Mesodermal cell (in vitro differentiated cells): ENCODE data around the gene CKAP5.
A peak's percentile ranks its signal among the peaks of the same experiment; 100 is the strongest.

Experiments used
- H3K27ac ChIP-seq: 2 replicates; pipeline ENCODE4 v1.7.0; 2013; ENCODE audit warnings: mild to moderate bottlenecking, low read depth, low read length, moderate library complexity; ENCODE audit not compliant: severe bottlenecking
- H3K36me3 ChIP-seq: 2 replicates; pipeline ENCODE4 v1.7.1; 2013; ENCODE audit warnings: mild to moderate bottlenecking, low read length, moderate library complexity; ENCODE audit not compliant: control insufficient read depth, insufficient read depth
- H3K4me1 ChIP-seq: one replicate; pipeline ENCODE4 v1.7.1; 2013; ENCODE audit warnings: mild to moderate bottlenecking, low read length; ENCODE audit not compliant: insufficient read depth, control insufficient read depth, poor library complexity, severe bottlenecking
- H3K4me3 ChIP-seq: 2 replicates; pipeline ENCODE4 v1.7.0; 2013; ENCODE audit warnings: low read length, control low read depth, mild to moderate bottlenecking; ENCODE audit not compliant: insufficient read depth, poor library complexity, severe bottlenecking; ENCODE audit errors: extremely low read depth
- H3K9me3 ChIP-seq: 2 replicates; pipeline ENCODE4 v1.7.1; 2013; ENCODE audit warnings: mild to moderate bottlenecking, low read length, moderate library complexity; ENCODE audit not compliant: control insufficient read depth
- WGBS, 2 experiments: methylation state at CpG; one replicate each; pipeline ENCODE4 v1.1.5; 2013; ENCODE audit warnings: missing lambda C conversion rate in 2 of 2; ENCODE audit not compliant: insufficient coverage in 2 of 2; 5-methylcytosine and 5-hydroxymethylcytosine counted together

The CKAP5 gene

GRCh38 chr11:46855863-46856262, 9.8 kb upstream of the CKAP5 start:
- no peaks in the 10 kb centered on the region for H3K9me3 ChIP-seq
- H3K4me3 ChIP-seq = no peak overlapping the region
- 80 to 100% methylated on average over 2 of the region's 2 CpGs for WGBS, 2 experiments
- no peak overlapping the region for H3K27ac ChIP-seq
- H3K36me3 ChIP-seq = peaks cover 42% of the 10 kb centered on the region
- H3K4me1 ChIP-seq = no peaks in the 10 kb centered on the region

- no peaks in the 10 kb centered on the region for H3K9me3 ChIP-seq
- H3K27ac ChIP-seq = no peak overlapping the region
- H3K4me1 ChIP-seq = no peaks in the 10 kb centered on the region
- WGBS, 2 experiments = 100% methylated on average over 1 to 2 of the region's 3 CpGs
- no peak overlapping the region for H3K4me3 ChIP-seq
- H3K36me3 ChIP-seq = peaks cover 35% of the 10 kb centered on the region
Observed at GRCh38 chr11:46855167-46855566, 9.1 kb upstream of the CKAP5 start.

- Histone ChIP-seq H3K4me1 (no peaks in the 10 kb centered on the region), H3K9me3 (no peaks in the 10 kb centered on the region), H3K36me3 (peaks cover 2% of the 10 kb centered on the region), H3K27ac (no peak overlapping the region), H3K4me3 (no peak overlapping the region)
- WGBS, 2 experiments = 56 to 69% methylated on average over 4 to 7 of the region's 10 CpGs
Observed at GRCh38 chr11:46850829-46851380, 4.8 kb upstream of the CKAP5 start.

- Histone ChIP-seq H3K36me3 (no peaks in the 10 kb centered on the region), H3K4me3 (no peak overlapping the region), H3K9me3 (no peaks in the 10 kb centered on the region), H3K4me1 (peaks cover 2% of the 10 kb centered on the region), H3K27ac (no peak overlapping the region)
- 88 to 94% methylated on average over 1 of the region's 1 CpG for WGBS, 2 experiments
Observed at GRCh38 chr11:46849631-46850030, 3.6 kb upstream of the CKAP5 start.

GRCh38 chr11:46846510-46846830, 390 bp upstream of the CKAP5 start:
- WGBS, 2 experiments = 5 to 6% methylated on average over 3 to 5 of the region's 6 CpGs
- H3K36me3 ChIP-seq = peaks cover 16% of the 10 kb centered on the region
- H3K4me3 ChIP-seq = peak overlapping the region; percentile 88
- H3K9me3 ChIP-seq = no peaks in the 10 kb centered on the region
- H3K4me1 ChIP-seq = peaks cover 10% of the 10 kb centered on the region
- H3K27ac ChIP-seq = no peak overlapping the region

GRCh38 chr11:46845440-46845739, 690 bp downstream of the CKAP5 start:
- no peaks in the 10 kb centered on the region for H3K9me3 ChIP-seq
- H3K4me3 ChIP-seq = peak overlapping the region; percentile 88
- peaks cover 26% of the 10 kb centered on the region for H3K36me3 ChIP-seq
- H3K27ac ChIP-seq = peak overlapping the region; percentile 67
- 0 to 2% methylated on average over 10 to 11 of the region's 12 CpGs for WGBS, 2 experiments
- H3K4me1 ChIP-seq = peaks cover 10% of the 10 kb centered on the region

GRCh38 chr11:46840116-46840515, 6.0 kb downstream of the CKAP5 start:
- Histone ChIP-seq H3K4me3 (no peak overlapping the region), H3K36me3 (peaks cover 41% of the 10 kb centered on the region), H3K9me3 (no peaks in the 10 kb centered on the region), H3K27ac (no peak overlapping the region), H3K4me1 (peaks cover 10% of the 10 kb centered on the region)

GRCh38 chr11:46838501-46838900, 7.6 kb downstream of the CKAP5 start:
- Histone ChIP-seq H3K36me3 (peaks cover 47% of the 10 kb centered on the region), H3K4me3 (no peak overlapping the region), H3K4me1 (peaks cover 3% of the 10 kb centered on the region), H3K9me3 (no peaks in the 10 kb centered on the region), H3K27ac (no peak overlapping the region)
- WGBS, 2 experiments = 100% methylated on average over 1 of the region's 6 CpGs

- Histone ChIP-seq H3K4me3 (no peak overlapping the region), H3K4me1 (peaks cover 3% of the 10 kb centered on the region), H3K9me3 (no peaks in the 10 kb centered on the region), H3K27ac (no peak overlapping the region), H3K36me3 (peaks cover 49% of the 10 kb centered on the region)
Observed at GRCh38 chr11:46837860-46838259, 8.2 kb downstream of the CKAP5 start.

- H3K27ac ChIP-seq = no peak overlapping the region
- no peaks in the 10 kb centered on the region for H3K9me3 ChIP-seq
- no peak overlapping the region for H3K4me3 ChIP-seq
- H3K4me1 ChIP-seq = no peaks in the 10 kb centered on the region
- H3K36me3 ChIP-seq = peaks cover 49% of the 10 kb centered on the region
Observed at GRCh38 chr11:46836870-46837269, 9.2 kb downstream of the CKAP5 start.

- Histone ChIP-seq H3K9me3 (no peaks in the 10 kb centered on the region), H3K27ac (no peak overlapping the region), H3K4me1 (no peaks in the 10 kb centered on the region), H3K36me3 (peaks cover 45% of the 10 kb centered on the region), H3K4me3 (no peak overlapping the region)
- no CpG with 5 or more reads among the region's 1 CpG for WGBS, 2 experiments
Observed at GRCh38 chr11:46836431-46836830, 9.6 kb downstream of the CKAP5 start.

GRCh38 chr11:46835897-46836296, 10.2 kb downstream of the CKAP5 start:
- WGBS, 2 experiments = 80 to 83% methylated on average over 2 of the region's 3 CpGs
- no peak overlapping the region for H3K27ac ChIP-seq
- no peaks in the 10 kb centered on the region for H3K9me3 ChIP-seq
- no peaks in the 10 kb centered on the region for H3K4me1 ChIP-seq
- peaks cover 43% of the 10 kb centered on the region for H3K36me3 ChIP-seq
- H3K4me3 ChIP-seq = no peak overlapping the region
